ENCODE results near the gene PTPRN.
"Not testable (repeated sequence)": the region's sequence is repeated elsewhere in the genome, so short reads cannot be mapped to it uniquely, and the experiment has no call there.

PTPRN gene

DNA sequence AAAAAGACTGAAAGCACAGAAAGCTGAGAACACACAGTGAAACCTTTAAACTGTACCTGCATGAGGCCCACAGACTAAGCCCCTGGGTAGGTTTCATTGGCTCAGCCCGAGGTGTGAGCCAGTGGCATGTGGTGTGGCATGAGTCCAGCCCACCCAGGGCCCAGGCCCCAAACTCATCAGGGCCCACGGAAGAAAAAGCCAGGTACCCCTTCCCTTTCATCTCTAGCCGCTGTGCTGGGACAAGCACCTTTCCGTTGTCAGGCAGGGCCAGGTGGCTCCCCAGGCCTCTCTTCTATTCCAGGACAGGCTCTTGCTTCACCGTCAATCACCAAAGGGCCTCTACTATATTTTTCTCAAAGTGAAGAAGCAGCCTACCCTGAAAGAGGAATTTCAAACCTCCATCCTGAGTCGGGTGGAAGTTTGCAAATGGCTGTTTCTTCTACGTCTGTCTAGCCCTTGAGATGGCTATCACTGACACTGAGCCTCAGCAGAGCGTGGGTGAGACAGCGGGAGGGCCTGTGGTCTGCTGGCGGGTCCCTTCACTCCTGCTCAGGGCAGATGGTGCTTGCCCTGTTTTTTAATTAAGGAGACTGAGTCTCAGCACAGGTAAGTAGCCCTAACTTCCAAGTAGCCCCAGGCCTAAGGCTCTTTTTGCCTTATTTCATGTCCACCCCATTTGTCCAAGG is 21.5 kb downstream of the PTPRN start:
- no peak for DNase-seq (ENCODE audit: low read depth in 3 of 3, low spot score in 1 of 3)

DNA sequence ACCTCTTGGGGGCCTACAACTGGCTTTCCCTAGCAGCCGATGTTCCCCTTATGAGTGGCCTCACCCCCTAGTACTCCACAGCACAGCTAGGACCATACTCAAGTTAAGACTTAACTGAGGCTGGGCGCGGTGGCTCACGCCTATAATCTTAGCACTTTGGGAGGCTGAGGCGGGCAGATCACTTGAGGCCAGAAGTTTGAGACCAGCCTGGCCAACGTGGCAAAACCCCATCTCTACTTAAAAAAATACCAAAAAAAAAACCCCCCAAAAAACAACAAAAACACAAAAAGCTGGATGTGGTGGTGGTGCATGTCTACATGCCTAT is 22.1 kb downstream of the PTPRN start:
- not testable (repeated sequence) for DNase-seq (ENCODE audit: low read depth in 3 of 3, low spot score in 1 of 3)

GRCh38 chr2:219286436-219287115 is 22.6 kb downstream of the PTPRN start:
- DNase-seq (ENCODE audit: low read depth in 3 of 3, low spot score in 1 of 3): no peak

GRCh38 chr2:219285894-219286425 is 23.2 kb downstream of the PTPRN start:
- no peak for DNase-seq (ENCODE audit: low read depth in 3 of 3, low spot score in 1 of 3)

GRCh38 chr2:219285373-219285735 is 23.8 kb downstream of the PTPRN start:
- DNase-seq (ENCODE audit: low read depth in 3 of 3, low spot score in 1 of 3): no peak

- DNase-seq (ENCODE audit: low read depth in 3 of 3, low spot score in 1 of 3): no peak
Measured at GRCh38 chr2:219284501-219285372, 24.5 kb downstream of the PTPRN start.

- no peak for DNase-seq (ENCODE audit: low read depth in 3 of 3, low spot score in 1 of 3)
Measured at GRCh38 chr2:219282943-219283581, 26.1 kb downstream of the PTPRN start.

GRCh38 chr2:219282375-219282774 is 26.8 kb downstream of the PTPRN start:
- no peak for DNase-seq (ENCODE audit: low read depth in 3 of 3, low spot score in 1 of 3)

DNA sequence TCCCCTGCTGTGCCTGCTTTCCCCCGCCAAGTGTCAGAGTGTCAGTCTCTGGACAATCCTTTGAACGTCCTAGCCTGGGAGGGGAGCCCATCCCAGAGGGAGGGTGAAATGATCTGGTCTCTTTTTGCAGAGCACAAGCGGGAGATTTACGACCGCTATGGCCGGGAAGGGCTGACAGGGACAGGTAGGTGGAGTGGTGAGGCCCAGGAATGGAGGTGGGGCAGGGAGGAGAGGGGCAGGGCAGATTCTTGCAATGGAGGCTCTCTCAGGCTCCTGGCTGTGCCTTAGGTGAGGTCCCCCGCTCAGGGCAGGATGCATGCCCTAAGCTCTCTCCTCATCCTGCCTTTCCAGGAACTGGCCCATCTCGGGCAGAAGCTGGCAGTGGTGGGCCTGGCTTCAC is 27.6 kb downstream of the PTPRN start:
- no peak for DNase-seq (ENCODE audit: low read depth in 3 of 3, low spot score in 1 of 3)

GRCh38 chr2:219280651-219281050 is 28.6 kb downstream of the PTPRN start:
- no peak for DNase-seq (ENCODE audit: low read depth in 3 of 3, low spot score in 1 of 3)

- no peak for DNase-seq (ENCODE audit: low read depth in 3 of 3, low spot score in 1 of 3)
Measured at GRCh38 chr2:219279916-219280516, 29.2 kb downstream of the PTPRN start.

- DNase-seq (ENCODE audit: low read depth in 3 of 3, low spot score in 1 of 3): peak; percentile 95 to 98 (median 96)
Measured at GRCh38 chr2:219279151-219279915, 29.9 kb downstream of the PTPRN start, which contains the start of gene DNAJB2. DNAJB2 (plus strand) TSS chr2:219279366; CDS start chr2:219279834, 468 bp downstream.

DNA sequence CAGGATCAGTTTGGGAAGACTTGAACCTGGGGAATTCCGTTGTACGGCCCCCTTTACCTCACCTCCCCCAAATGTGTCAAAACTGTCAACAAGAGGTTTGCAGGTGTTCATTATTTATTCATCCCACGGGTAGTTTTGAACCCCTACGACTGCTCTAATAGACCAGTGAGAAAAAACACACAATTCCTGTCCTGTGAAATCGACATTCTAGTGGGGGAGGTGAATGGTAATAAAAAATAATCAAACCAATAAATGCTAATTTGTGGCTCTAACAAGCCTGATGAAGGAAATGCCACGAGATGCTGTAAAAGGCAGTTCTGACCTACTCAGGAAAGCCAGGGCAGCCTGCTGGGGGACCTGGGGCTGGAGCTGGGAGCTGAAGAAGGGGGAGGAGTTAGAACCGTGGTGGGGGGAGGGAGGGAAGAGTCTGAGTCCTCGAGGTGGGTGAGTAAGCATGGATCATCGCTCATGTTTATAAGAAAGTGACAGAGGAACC is 30.5 kb downstream of the PTPRN start:
- no peak for DNase-seq (ENCODE audit: low read depth in 3 of 3, low spot score in 1 of 3)

GRCh38 chr2:219277703-219278654 is 31.2 kb downstream of the PTPRN start:
- peak; percentile 29 to 70 (median 58) for DNase-seq (ENCODE audit: low read depth in 3 of 3, low spot score in 1 of 3)

GRCh38 chr2:219274361-219274921 is 34.8 kb downstream of the PTPRN start:
- DNase-seq (ENCODE audit: low read depth in 3 of 3, low spot score in 1 of 3): no peak

GRCh38 chr2:219273937-219274336 is 35.3 kb downstream of the PTPRN start:
- DNase-seq (ENCODE audit: low read depth in 3 of 3, low spot score in 1 of 3): no peak

DNA sequence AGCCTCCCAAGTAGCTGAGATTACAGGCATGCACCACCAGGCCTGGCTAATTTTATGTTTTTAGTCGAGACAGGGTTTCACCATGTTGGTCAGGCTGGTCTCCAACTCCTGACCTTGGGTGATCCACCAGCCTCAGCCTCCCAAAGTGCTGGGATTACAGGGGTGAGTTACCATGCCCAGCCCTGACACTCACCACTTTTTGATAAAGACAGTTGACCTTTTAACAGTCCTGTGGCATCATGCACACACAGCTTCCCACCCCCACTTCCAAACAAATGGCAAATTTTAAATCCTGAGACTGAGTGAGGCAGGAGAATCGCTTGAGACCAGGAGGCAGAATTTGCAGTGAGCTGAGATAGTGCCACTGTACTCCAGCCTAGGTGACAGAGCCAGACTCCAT is 36.2 kb downstream of the PTPRN start:
- no peak for DNase-seq (ENCODE audit: low read depth in 3 of 3, low spot score in 1 of 3)

DNA sequence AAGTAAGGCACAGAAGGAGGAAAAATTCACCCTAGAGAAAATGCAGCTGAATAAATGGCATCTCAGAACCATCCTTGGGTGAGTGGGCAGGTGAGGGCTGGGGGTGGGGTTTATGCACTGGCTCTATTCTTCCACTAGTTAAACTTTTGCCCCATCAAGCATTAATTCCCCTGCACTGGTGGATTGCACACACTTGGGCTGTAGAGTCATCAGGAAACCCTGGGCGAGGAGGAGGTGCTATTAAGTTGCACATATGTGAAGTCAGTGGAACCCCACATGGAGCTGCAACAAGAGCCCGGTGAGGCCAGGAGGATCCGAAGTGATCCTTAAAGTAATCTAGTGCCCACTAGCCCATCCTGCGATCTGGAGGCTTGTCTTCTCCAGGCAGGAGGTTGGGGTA is 36.8 kb downstream of the PTPRN start:
- no peak for DNase-seq (ENCODE audit: low read depth in 3 of 3, low spot score in 1 of 3)
